NK-92 (cell line): Measurements from ENCODE around the gene MSANTD4.
"Not testable (repeated sequence)": the region's sequence is repeated elsewhere in the genome, so short reads cannot be mapped to it uniquely, and the experiment has no call there.

Experiments used
- DNase-seq: peaks from one replicate; lab custom pipeline; 2025; ENCODE audit not compliant: unreplicated experiment; lab: John Stamatoyannopoulos, UW

The MSANTD4 gene

DNA sequence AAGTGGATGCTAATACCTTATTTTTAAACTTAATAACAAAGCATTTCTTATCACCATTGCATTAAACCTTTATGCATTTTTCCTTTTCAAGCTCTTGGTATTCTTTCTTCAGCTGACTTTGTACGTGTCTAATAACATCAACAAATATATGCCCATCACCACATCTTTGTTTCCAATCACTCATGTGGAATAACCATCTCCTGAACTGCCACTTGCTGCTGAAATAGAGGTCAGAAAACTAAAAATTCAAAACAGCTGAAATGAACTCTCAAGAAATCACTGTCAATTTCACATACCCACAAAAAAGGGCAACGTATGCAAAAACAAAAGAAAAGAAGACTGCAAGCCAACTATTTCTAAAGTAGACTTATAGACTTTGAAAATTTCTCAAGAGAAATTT, 7.4 kb downstream of the MSANTD4 start:
- no peak for DNase-seq

DNA sequence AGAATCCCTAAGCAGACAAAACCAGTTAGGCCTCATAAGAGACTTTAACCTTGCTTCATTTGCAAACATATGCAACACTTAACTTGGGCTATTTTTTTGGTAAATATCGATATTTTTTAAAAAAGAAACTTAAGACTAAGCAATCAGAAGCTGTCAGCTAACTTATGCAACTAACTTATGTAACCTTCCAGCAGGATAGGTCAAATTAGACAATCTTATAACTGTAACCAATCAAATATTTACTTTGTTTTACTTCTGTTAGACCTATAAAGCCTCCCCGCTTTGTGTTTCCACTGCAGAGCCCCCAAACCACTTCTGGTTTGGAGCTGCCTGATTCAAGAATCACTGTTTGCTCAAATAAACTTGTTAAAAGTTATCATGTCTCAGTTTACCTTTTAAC, 8.0 kb downstream of the MSANTD4 start:
- no peak for DNase-seq

DNA sequence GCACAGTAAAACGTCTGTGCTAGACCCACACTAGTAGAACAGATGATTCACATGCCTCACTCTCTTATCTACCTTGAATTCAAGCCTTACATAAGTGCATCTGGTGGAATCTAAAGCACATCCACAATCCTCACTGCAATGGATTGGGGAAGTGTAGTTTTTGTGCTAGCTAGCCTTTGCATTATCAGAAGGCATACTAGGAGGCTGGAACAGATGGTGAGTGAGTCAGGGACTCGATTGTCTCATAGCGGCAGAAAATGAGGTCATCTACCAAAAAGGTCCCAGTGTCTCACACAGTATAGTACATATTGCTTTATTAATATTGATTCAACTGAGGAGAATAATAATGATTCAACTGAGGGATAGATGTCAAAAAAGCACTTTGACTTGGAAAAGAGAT, 9.3 kb downstream of the MSANTD4 start:
- no peak for DNase-seq

DNA sequence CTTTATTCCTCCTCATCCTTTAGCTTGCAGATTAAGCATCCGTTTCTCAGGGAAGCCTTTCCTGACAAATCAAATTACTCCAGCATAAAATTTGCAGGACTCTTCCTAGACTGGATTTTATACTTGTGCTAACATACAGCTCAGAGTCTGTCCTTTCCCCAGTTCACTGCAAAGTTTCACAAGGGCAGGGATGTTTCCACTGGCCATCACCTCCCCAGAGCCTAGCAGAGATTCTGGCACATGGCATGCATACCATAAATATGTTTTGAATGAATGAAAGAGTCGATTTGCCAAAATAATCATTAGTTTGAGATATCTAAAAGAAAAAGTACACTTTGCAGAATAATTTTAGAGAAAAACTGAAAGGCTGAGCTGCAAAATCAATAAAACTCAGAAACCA, 10.6 kb downstream of the MSANTD4 start:
- no peak for DNase-seq

DNA sequence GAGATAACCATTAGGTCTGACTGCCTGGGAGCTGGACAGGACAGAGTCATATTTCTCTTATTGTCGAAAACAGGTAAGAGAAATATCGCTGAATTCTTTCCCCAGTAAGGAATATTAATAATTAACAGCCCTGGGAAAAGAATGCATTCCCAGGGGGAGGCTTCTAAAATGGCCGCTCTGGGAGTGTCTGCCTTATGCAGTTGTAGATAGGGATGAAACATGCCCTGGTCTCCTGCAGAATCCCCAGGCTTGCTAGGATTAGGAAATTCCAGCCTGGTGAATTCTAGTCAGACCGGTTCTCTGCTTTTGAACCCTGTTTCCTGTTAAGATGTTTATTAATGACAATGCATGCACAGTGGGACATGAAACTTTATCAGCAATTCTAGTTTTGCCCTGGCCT, 18.9 kb downstream of the MSANTD4 start:
- DNase-seq = not testable (repeated sequence)

DNA sequence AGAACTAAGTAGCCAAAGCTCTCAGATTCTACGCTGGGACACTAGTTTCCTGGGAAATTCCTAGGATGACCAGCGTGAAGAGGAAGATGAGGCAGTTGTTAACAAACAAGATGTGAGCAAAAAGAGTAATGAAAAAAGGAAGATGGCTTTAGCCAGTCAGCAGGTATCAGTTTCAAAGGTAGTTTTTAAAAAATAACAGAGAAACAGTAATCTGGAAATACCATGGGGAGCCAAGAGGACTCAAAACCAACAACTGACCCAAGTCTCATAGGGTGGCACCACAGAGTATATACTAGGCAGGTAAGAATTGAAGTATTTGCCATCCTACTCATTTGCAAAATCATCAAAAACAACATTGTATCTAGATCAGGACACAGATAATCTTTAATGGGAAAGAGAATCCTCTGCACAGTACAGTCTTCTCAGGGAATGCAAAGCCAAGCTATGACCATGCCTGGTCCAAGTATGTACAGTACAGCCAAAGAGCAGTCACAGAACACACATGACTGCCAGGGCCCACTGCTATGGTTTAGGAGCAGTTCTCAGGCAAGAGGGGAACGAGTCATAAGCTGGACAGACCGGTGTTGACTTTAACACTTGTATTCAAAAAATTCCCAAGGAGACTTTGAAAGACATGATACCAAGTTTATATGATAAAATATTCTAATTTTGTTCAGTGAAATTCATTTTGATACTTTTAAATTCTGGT, 20.6 kb downstream of the MSANTD4 start:
- no peak for DNase-seq

DNA sequence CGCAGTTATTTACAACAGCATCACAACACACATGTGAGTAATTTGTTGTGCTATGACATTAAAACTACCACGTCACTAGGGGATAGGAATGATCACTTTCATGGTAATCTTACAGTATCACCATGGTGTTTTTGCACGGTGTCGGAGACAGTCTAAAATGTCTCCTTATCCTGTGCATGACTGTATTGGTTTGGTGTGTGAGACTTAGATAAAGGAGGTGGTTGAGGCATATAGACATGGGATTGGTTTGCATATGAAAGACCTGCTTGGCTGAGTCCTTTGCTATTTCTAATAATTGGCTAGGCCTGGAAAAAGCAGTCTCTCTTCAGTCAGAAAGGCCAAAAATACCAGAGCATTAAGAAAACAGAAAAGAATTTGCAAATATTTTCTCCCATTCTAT, 30.2 kb downstream of the MSANTD4 start:
- DNase-seq = no peak

DNA sequence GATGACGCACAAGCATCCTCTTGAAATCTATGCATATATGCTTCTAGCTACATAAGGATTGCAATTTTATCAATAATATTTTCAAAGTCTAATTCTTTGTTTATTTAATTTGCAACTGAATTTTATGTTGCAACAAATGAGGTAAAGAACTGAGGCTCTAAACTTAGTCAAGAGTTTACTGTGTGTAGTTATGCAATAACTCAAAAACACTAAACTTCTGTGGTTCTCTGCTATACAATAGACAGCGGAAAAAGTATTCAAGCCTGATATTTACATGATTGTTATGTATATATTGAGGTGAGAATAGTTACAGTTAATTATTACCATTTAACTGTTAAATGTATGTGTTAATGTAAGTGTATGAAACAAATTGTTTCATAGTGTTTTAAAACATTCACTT, 32.9 kb downstream of the MSANTD4 start:
- DNase-seq = no peak

DNA sequence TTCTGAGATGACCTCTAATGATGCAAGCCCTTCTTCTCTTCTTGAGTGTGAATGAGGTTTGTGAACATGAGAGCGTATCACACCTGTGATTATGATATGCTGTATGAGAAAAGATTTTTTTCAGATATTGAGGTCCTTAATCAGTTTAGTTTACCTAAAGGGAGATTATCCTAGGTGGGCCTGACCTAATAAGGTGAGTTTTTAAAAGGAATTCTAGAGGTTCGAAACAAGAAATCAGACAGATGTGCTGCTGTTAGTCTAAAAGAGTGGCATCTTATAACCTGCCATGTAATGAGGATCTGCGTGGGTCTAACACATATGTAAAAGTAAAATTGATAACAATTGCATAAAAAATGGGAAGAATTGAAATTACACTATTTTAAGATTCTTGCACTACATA, 33.8 kb downstream of the MSANTD4 start:
- DNase-seq = no peak

DNA sequence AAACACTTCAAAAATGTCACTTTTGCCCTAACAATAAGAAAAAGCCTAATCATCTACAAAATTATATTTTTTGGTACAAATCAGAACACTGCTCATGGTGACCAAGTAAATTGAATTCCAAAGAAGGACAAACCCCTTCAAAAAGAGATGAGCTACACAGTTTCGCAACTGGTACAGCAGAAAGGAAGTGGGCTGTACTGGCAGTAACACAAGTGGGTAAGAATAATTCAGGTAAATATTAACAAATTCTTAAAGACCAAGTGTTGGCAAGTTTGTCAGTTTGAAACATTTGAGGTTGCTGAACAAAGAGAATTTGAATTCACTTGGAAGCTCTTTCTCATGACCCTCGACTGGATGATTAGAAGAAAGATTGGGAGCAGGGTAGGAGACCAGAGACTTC, 35.5 kb downstream of the MSANTD4 start:
- no peak for DNase-seq

DNA sequence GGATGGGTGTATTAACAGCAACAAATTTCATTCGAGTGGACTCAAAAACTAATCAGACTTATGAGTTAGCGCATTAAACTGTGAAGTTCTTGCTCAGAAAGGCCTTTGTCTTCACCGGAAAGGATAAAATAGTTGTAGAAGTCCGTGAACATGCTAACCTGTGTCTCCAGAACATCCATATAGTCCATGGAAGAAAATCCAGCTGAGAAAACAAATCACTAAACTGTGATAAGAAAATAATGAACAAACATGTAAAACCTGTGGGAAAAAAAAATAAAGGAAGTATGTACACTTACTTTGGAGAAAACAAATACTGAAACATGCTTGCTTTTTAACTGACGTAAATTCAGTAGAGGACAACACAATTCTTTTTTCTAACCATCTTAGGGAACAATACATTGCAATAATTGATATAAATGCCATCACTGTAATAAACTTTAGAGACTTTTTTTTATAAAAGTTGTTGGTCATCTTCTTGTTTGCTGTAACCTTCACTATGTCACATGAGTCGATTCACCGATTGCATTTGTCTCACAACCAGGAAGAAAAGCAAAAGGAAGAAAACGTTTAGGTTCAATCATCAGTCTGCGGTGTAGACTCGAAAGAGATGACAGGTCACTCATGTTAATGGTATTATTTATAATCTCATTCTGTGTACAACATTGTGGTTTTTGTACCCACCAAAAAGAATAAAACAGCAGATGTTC, 41.9 kb downstream of the MSANTD4 start:
- DNase-seq = no peak

DNA sequence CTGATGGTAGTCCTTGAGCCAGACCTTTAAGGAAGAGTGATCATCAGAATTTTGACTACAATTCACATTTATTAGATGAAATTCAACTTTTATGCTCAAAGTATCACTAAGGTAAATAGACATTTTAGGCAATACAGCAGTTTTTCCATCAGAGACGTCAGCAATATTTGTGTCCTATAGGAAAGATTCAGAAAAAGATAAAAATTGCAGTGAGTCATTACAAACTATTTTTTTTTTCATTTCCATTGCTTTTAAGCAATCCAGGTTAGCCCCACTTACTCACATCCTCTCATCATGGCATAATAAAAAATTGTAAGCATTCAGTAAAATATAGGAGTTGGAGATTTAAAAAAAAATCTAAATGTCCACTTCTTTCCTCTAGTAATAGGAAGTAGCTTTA, 46.9 kb downstream of the MSANTD4 start:
- DNase-seq = no peak

DNA sequence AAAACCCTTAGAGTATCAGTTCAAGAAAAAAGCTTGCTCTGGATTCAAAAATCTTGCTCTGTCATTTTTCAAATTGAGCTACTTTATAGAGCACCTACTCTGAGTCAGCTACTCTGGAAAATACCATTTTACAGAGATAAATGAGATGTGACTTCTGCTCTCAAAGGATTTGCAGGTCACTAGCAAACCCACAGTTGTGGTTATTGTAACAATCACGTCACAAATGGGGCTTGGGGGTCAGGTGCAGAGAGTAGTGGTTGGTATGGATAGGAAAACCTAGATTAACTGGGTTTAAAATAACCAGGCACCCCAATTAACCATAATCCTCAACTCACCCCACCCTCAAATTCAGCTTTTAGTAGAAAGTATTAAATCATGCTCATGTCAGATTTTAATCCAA, 52.3 kb downstream of the MSANTD4 start:
- no peak for DNase-seq

DNA sequence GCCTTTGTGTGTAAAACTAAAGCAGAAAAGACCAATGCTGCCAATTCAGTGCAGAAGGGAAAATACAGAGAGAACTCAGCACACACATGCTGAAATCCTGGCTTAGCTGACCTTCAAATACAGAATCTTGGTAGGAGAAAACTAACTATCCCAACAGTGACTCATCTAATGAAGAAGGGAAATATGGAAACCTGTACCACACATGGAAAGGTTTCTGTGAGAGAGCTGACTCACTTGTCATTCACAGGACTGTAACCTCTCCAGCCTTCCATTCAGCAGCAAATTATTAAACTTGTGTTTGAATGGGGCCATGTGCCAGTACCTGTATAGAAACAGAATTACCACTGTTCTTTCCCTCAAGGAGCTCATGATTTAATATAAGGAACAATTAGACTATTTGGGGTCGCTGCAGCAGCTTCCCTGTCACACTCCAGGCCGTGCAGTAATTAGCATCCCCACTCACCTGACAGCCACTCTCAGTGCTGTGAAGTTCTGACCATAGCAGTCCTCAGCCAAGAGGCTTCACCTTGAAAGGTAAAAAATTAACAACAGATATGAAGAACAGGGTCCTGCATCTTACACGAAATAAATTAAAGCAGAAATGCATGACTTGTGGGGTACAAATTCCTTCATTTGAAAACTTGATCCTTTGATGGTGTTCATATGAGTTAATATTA, 53.9 kb downstream of the MSANTD4 start:
- no peak for DNase-seq

DNA sequence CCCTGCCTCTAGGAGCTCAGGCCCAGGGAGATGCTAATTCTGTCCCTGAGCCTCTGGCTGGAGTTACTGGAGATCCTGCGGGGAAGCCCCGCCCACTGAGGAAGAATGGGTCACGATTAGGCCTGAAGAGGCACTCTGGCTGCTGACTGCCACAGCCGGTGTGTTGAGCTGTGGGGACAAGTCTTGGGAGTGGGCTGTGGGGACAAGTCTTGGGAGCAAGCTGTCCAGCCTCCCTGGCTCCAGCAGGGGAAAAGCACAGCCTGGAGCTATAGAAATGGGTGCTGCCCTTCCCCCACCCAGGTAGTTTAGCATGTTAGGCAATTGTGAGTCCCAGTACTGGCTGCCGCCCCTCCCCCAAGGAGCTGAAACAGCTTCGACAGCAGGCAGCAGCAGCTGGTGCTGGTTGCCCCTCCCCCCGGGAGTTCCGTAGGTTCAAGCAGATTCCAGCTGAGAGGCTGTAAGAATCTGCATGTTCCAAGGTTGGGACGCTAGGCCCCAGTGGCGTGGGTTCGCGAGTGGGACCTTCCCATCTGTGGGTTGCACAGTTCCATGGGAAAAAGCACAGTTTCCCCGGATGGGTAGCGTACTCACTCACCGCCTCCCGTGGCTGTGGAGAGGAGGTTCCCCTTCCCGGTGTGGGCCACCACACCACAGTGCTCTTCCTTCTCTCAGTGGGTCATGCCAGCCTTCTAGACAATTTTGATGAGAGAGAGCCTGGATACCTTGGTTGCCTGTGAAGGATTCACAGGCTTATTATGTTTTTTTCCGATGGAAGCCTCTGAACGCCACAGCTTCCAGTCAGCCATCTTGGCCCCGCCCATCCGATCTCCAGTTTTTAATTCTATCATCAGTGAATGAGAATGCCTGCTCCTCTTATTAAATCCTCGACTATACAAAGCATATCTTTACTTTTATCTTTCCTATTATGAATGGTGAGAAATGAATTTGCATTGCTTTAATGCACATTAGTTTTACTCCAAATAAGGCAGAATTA, 61.5 kb downstream of the MSANTD4 start:
- DNase-seq = no peak
